ENCODE measurements around the gene PHF21B.

Gene PHF21B

GRCh38 chr22:44937216-44937615 is 72.6 kb downstream of the PHF21B start:
- in situ Hi-C loops (cut with HindIII; ENCODE audit: low sequenced_read_pairs) = no loop called here
- no peak overlapping the region for H3K4me3 ChIP-seq (ENCODE audit: low read depth, low read length)
- no peak for TF ChIP-seq CTCF (IDR thresholded peaks at IDR 0.05; ENCODE audit: low read depth, low read length)
- DNase-seq (ENCODE audit: low read depth, low spot score) = no peak

DNA sequence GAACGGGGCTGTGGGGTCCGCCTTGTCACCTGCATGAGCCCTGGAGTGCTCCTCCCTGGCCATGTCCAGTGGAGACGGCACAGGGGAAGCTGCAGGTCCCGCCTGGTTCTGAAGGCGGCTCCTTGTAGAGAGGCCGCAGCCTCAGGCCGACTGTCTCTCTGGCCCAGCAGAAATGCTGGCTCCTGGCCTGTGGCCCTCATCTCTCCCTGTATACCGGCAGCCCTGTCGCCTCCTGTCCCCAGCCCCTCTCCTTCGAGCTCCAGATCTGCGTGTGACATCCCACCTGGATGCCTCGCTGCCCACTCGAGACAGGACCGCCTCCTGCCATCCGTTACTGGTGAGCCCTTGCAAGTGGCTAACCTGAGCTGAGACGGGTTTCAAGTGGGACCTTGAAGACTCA is 73.6 kb downstream of the PHF21B start:
- DNase-seq (ENCODE audit: low read depth, low spot score) = no peak
- in situ Hi-C loops (cut with HindIII; ENCODE audit: low sequenced_read_pairs) = no loop called here
- H3K4me3 ChIP-seq (ENCODE audit: low read depth, low read length) = no peak overlapping the region
- TF ChIP-seq CTCF (IDR thresholded peaks at IDR 0.05; ENCODE audit: low read depth, low read length) = no peak

DNA sequence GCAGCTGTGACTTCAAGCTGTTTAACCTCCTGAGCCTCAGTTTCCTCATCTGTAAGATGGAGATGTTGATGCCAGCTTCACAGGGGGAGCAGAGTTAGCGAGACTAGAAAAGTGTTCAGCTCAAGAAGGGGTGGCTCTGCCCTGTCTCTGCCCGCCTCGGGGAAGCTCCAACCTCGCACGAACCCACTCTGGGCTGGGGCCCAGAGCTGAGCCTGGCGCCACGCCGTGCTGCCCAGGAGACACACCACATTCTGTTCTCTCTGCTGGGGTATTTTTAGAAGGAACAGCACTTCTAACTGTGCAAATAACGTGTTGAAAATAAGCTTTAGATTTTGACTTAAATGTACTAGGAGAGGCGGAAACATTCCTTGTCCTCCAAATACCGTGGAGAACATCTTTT is 74.1 kb downstream of the PHF21B start:
- DNase-seq (ENCODE audit: low read depth, low spot score) = no peak
- no peak overlapping the region for H3K4me3 ChIP-seq (ENCODE audit: low read depth, low read length)
- TF ChIP-seq CTCF (IDR thresholded peaks at IDR 0.05; ENCODE audit: low read depth, low read length) = no peak
- in situ Hi-C loops (cut with HindIII; ENCODE audit: low sequenced_read_pairs) = no loop called here

DNA sequence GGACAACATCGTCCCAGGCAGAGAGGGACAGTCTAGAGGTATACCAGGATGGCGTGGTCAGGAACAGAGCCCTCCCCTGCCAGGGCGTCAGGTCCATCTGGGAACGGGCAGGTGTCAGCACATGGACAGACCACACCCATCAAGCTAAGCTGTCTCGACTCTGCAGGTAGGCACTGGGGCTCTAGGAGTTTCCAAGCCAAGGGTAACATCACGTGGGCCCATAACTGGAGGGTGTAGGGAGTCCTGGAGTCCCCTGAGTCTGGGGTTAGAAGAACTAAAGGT is 75.4 kb downstream of the PHF21B start:
- in situ Hi-C loops (cut with HindIII; ENCODE audit: low sequenced_read_pairs) = no loop called here
- no peak for DNase-seq (ENCODE audit: low read depth, low spot score)
- TF ChIP-seq CTCF (IDR thresholded peaks at IDR 0.05; ENCODE audit: low read depth, low read length) = no peak
- H3K4me3 ChIP-seq (ENCODE audit: low read depth, low read length) = no peak overlapping the region

GRCh38 chr22:44933666-44934453 is 75.9 kb downstream of the PHF21B start:
- no peak for TF ChIP-seq CTCF (IDR thresholded peaks at IDR 0.05; ENCODE audit: low read depth, low read length)
- in situ Hi-C loops (cut with HindIII; ENCODE audit: low sequenced_read_pairs) = no loop called here
- DNase-seq (ENCODE audit: low read depth, low spot score) = no peak
- no peak overlapping the region for H3K4me3 ChIP-seq (ENCODE audit: low read depth, low read length)

GRCh38 chr22:44932493-44932892 is 77.3 kb downstream of the PHF21B start:
- TF ChIP-seq CTCF (IDR thresholded peaks at IDR 0.05; ENCODE audit: low read depth, low read length) = no peak
- H3K4me3 ChIP-seq (ENCODE audit: low read depth, low read length) = no peak overlapping the region
- in situ Hi-C loops (cut with HindIII; ENCODE audit: low sequenced_read_pairs) = no loop called here
- DNase-seq (ENCODE audit: low read depth, low spot score) = no peak

All from astrocyte of the spinal cord (primary cell).